ENCODE measurements around the gene STX7.

GRCh38 chr6:132511210-132511830, 1.6 kb downstream of the STX7 start:
- TF ChIP-seq CTCF (IDR thresholded peaks at IDR 0.05; ENCODE audit: extremely low read depth in 1 of 2, insufficient read depth in 1 of 2, low read depth in 1 of 2, low read length in 2 of 2): no peak
- TF ChIP-seq GATA2 (IDR thresholded peaks at IDR 0.05; ENCODE audit: insufficient read depth, insufficient read length, low read depth, low read length): no peak
- no peak for TF ChIP-seq EZH2 (IDR thresholded peaks at IDR 0.05; ENCODE audit: borderline replicate concordance, low read depth, low read length, severe bottlenecking)
- no peak for TF ChIP-seq POLR2AphosphoS5 (IDR thresholded peaks at IDR 0.05; ENCODE audit: insufficient read depth, low read depth, low read length)

Data from endothelial cell of umbilical vein (primary cell).